Measurements from ENCODE around the gene CEACAM19. TPM values are rescaled to one million over a fixed set of nuclear protein-coding genes. Genes with fewer than 3 reads are reported as not detected.
A peak's percentile ranks its signal among the peaks of the same experiment; 100 is the strongest.

Gene CEACAM19
- total and polyA plus RNA-seq, 2 of the 13 experiments (the other 11 are each of a cell fraction or from before 2014, with no cell fraction given) = 1.3 to 4.0 TPM

DNA sequence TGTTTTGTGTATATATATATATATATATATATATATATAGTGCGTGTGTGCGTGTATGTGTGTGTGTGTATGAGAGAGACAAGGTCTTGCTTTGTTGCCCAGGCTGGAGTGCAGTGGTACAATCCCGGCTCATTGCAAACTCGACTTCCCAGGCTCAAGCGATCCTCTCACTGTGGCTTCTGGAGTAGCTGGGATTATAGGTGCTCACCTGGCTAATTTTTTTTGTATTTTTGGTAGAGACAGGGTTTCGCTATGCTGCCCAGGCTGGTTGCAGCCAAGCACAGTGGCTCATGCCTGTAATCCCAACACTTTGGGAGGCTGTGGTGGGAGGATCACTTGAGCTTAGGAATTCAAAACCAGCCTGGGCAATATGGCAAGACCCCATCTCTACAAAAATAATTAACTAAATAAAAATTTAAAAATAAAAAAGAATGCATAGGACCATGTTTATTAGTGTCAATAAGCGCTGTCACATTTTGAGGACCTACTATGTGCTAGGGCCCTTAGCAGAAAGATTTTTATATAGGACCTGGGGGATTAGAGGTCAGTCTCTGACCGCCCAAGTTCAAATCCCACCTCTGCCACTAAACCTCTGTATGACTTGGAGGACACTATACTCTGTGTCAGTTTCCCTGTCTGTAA, 25.8 kb upstream of the CEACAM19 start:
- Histone ChIP-seq H3K36me3 (replicated peaks in 1 of 2; ENCODE audit: control insufficient read depth in 1 of 2, insufficient read depth in 2 of 2, low read length in 2 of 2) (peaks cover 13 to 38% of the 10 kb centered on the region in 2 experiments), H3K4me1 (ENCODE audit: insufficient read depth, low read length) (peaks cover 43% of the 10 kb centered on the region), H3K27ac (ENCODE audit: extremely low read length, insufficient read depth, low read length) (no peak overlapping the region), H3K4me3 (replicated peaks in 1 of 3; ENCODE audit: insufficient read depth in 1 of 3, low read depth in 2 of 3, low read length in 3 of 3) (peak overlapping the region in 2 of 3 experiments; percentile 10 to 23; a peak in 3 of 6 replicates), H3K79me2 (ENCODE audit: insufficient read depth, low read length) (peaks cover 24% of the 10 kb centered on the region), H3K9me3 (ENCODE audit: low read length) (no peaks in the 10 kb centered on the region), H4K20me1 (ENCODE audit: insufficient read depth, low read length) (peaks cover 13% of the 10 kb centered on the region), H3K27me3 (ENCODE audit: control insufficient read depth in 1 of 2, insufficient read depth in 2 of 2, low read length in 2 of 2) (no peaks in the 10 kb centered on the region; a peak in 1 of 5 replicates), H2AFZ (ENCODE audit: low read length) (no peak overlapping the region), H3K4me2 (ENCODE audit: low read depth, low read length) (peak overlapping the region; percentile 63), H3K9ac (ENCODE audit: insufficient read depth, low read depth, low read length) (0 out of 2 replicates have a peak overlapping the region, but pooled peaks have one; percentile 22)
- WGBS (ENCODE audit: low lambda C conversion rate) = 89% methylated on average over 8 of the region's 8 CpGs
- intact Hi-C loops (cut with micrococcal nuclease; ENCODE audit: unreplicated experiment) (no loop called here), in situ Hi-C loops (cut with HindIII; ENCODE audit: extremely low pct_ligation_motif_present, low pct_unique_long_range_greater_than_20kb) (no loop called here)
- TF ChIP-seq NR2F1 (CRISPR knock-in tag; IDR thresholded peaks at IDR 0.05) = no peak
- TF ChIP-seq ZNF121 (CRISPR knock-in tag; IDR thresholded peaks at IDR 0.05) = peak; percentile 62; the same call in 1 of the 2 replicates
- no peak for TF ChIP-seq ZNF230 (CRISPR knock-in tag; IDR thresholded peaks at IDR 0.05)
- TF ChIP-seq ZNF558 (CRISPR knock-in tag; IDR thresholded peaks at IDR 0.05; ENCODE audit: borderline replicate concordance) = no peak
- TF ChIP-seq ASH2L (IDR thresholded peaks at IDR 0.05; ENCODE audit: insufficient read length, low read depth, low read length) = no peak
- TF ChIP-seq RBFOX2 (IDR thresholded peaks at IDR 0.05; ENCODE audit: low read depth, low read length) = 0 out of 2 replicates have a peak, but pooled peaks have one; percentile 26
- no peak for TF ChIP-seq SIX4 (CRISPR knock-in tag; IDR thresholded peaks at IDR 0.05)
- TF ChIP-seq ZKSCAN1 (IDR thresholded peaks at IDR 0.05; ENCODE audit: low read length) = peak; percentile 93
- no peak for ATAC-seq
- no peak for FAIRE-seq
- no TSS peak for BruUV-seq (replicated peaks)
- no peak for DNase-seq (ENCODE audit: low spot score)
- POLR2A ChIA-PET = interaction anchor here (1.1 to 2.7 kb wide), 4 partner anchors 17 to 74 kb away, joined by 3 to 11 read pairs (median 3); no protein-coding TSS in a partner anchor
- CTCF ChIA-PET (ENCODE audit: low intra/inter-chr PET ratio, low total read pairs) = no interaction called here

DNA sequence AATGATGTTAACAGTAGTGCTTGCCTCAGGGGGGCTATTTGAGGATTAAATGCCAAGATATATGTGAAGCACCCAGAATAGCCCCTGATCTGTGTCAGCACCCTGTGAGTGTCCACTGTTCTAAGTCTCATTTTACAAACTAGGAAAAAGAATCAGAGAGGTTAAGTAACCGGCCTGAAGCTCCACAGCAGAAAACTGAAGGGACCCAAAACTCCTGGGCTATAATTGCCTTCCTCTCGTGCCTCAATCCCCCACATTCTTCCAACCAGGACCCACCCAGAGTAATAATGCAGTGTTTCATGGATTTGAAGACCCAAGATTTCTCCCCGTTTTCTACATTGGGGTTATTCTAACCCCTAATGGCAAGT, 25.2 kb upstream of the CEACAM19 start:
- in situ Hi-C loops (cut with HindIII; ENCODE audit: extremely low pct_ligation_motif_present, low pct_unique_long_range_greater_than_20kb) = no loop called here
- peaks cover 13% of the 10 kb centered on the region for H4K20me1 ChIP-seq (ENCODE audit: insufficient read depth, low read length)
- 98% methylated on average over 3 of the region's 3 CpGs for WGBS (ENCODE audit: low lambda C conversion rate)
- H3K4me1 ChIP-seq (ENCODE audit: insufficient read depth, low read length) = peaks cover 38% of the 10 kb centered on the region
- TSS peak; percentile 45 for BruUV-seq (replicated peaks)
- no peak overlapping the region for H3K9ac ChIP-seq (ENCODE audit: insufficient read depth, low read depth, low read length)
- ChIA-PET CTCF (ENCODE audit: low intra/inter-chr PET ratio, low total read pairs) (no interaction called here), POLR2A (interaction anchor here (1.2 to 2.7 kb wide), 3 partner anchors 30 to 75 kb away, joined by 3 to 11 read pairs (median 3); no protein-coding TSS in a partner anchor)
- peaks cover 24% of the 10 kb centered on the region for H3K79me2 ChIP-seq (ENCODE audit: insufficient read depth, low read length)
- no peak overlapping the region for H3K4me3 ChIP-seq (replicated peaks in 1 of 3; ENCODE audit: insufficient read depth in 1 of 3, low read depth in 2 of 3, low read length in 3 of 3)
- no peak overlapping the region for H2AFZ ChIP-seq (ENCODE audit: low read length)
- DNase-seq (ENCODE audit: low spot score) (no peak), FAIRE-seq (no peak), ATAC-seq (no peak)
- no peak overlapping the region for H3K4me2 ChIP-seq (ENCODE audit: low read depth, low read length)
- H3K36me3 ChIP-seq (replicated peaks in 1 of 2; ENCODE audit: control insufficient read depth in 1 of 2, insufficient read depth in 2 of 2, low read length in 2 of 2) = peaks cover 17 to 43% of the 10 kb centered on the region in 2 experiments
- intact Hi-C loops (cut with micrococcal nuclease; ENCODE audit: unreplicated experiment) = no loop called here
- H3K27me3 ChIP-seq (ENCODE audit: control insufficient read depth in 1 of 2, insufficient read depth in 2 of 2, low read length in 2 of 2) = no peaks in the 10 kb centered on the region; a peak in 1 of 5 replicates
- no peaks in the 10 kb centered on the region for H3K9me3 ChIP-seq (ENCODE audit: low read length)
- no peak overlapping the region for H3K27ac ChIP-seq (ENCODE audit: extremely low read length, insufficient read depth, low read length)
- peak; percentile 79; the same call in 1 of the 2 replicates for TF ChIP-seq ZNF768 (CRISPR knock-in tag; IDR thresholded peaks at IDR 0.05)
- TF ChIP-seq, protein P1, sequence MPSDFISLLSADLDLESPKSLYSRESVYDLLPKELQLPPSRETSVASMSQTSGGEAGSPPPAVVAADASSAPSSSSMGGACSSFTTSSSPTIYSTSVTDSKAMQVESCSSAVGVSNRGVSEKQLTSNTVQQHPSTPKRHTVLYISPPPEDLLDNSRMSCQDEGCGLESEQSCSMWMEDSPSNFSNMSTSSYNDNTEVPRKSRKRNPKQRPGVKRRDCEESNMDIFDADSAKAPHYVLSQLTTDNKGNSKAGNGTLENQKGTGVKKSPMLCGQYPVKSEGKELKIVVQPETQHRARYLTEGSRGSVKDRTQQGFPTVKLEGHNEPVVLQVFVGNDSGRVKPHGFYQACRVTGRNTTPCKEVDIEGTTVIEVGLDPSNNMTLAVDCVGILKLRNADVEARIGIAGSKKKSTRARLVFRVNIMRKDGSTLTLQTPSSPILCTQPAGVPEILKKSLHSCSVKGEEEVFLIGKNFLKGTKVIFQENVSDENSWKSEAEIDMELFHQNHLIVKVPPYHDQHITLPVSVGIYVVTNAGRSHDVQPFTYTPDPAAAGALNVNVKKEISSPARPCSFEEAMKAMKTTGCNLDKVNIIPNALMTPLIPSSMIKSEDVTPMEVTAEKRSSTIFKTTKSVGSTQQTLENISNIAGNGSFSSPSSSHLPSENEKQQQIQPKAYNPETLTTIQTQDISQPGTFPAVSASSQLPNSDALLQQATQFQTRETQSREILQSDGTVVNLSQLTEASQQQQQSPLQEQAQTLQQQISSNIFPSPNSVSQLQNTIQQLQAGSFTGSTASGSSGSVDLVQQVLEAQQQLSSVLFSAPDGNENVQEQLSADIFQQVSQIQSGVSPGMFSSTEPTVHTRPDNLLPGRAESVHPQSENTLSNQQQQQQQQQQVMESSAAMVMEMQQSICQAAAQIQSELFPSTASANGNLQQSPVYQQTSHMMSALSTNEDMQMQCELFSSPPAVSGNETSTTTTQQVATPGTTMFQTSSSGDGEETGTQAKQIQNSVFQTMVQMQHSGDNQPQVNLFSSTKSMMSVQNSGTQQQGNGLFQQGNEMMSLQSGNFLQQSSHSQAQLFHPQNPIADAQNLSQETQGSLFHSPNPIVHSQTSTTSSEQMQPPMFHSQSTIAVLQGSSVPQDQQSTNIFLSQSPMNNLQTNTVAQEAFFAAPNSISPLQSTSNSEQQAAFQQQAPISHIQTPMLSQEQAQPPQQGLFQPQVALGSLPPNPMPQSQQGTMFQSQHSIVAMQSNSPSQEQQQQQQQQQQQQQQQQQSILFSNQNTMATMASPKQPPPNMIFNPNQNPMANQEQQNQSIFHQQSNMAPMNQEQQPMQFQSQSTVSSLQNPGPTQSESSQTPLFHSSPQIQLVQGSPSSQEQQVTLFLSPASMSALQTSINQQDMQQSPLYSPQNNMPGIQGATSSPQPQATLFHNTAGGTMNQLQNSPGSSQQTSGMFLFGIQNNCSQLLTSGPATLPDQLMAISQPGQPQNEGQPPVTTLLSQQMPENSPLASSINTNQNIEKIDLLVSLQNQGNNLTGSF (CRISPR knock-in tag; IDR thresholded peaks at IDR 0.05) = no peak
